Naive thymus-derived CD8-positive, alpha-beta T cell (primary cell): ENCODE measurements around the gene PTCD3. TPM values are rescaled to one million over a fixed set of nuclear protein-coding genes. Genes with fewer than 3 reads are reported as not detected.

Experiments used
- ATAC-seq, 2 donors: fragments of 150-1000 bp; cut with Tn5 transposase in 1 of 2; sonication (Bioruptor Pico), chemical (Tn5 transposase) in 1 of 2; 1 replicate in 1 of 2; 2 replicates in 1 of 2; pipeline ENCODE4 v1.10.0; 2021; ENCODE audit warnings: mild to moderate bottlenecking in 2 of 2, moderate library complexity in 2 of 2
- POLR2A ChIA-PET: fragments of 350-600 bp; sonication (Branson Sonifier 250); formaldehyde crosslinking; loops from one replicate; lab custom pipeline; 2021; ENCODE audit warnings: antibody characterized with exemption; lab: Charles Lee
- DNase-seq, 10 donors: peaks; one replicate each; pipeline versions ENCODE4 v3.0.0 to v3.0.0-alpha.2; 2020 to 2022
- H3K27ac Mint-ChIP-seq, 10 donors: one replicate each; pipeline ENCODE4 v1.8.0; 2020 to 2022; ENCODE audit warnings: mild to moderate bottlenecking in 10 of 10, mixed read lengths in 10 of 10, moderate library complexity in 4 of 10, inconsistent platforms in 1 of 10
- H3K27me3 Mint-ChIP-seq, 5 donors: one replicate each; pipeline ENCODE4 v1.8.0; 2021 to 2022; ENCODE audit warnings: mixed read lengths in 5 of 5
- H3K36me3 Mint-ChIP-seq, 3 donors: one replicate each; pipeline ENCODE4 v1.8.0; 2020 to 2022; ENCODE audit warnings: mixed read lengths in 3 of 3, mild to moderate bottlenecking in 2 of 3, inconsistent platforms in 1 of 3
- H3K4me1 Mint-ChIP-seq, 4 donors: one replicate each; pipeline ENCODE4 v1.8.0; 2021 to 2022; ENCODE audit warnings: mixed read lengths in 4 of 4
- H3K4me3 Mint-ChIP-seq, 10 donors: one replicate each; pipeline ENCODE4 v1.8.0; 2020 to 2022; ENCODE audit warnings: mild to moderate bottlenecking in 10 of 10, mixed read lengths in 10 of 10, moderate library complexity in 6 of 10, inconsistent platforms in 1 of 10
- H3K9me3 Mint-ChIP-seq, 9 donors: one replicate each; pipeline ENCODE4 v1.8.0; 2020 to 2022; ENCODE audit warnings: mixed read lengths in 9 of 9, mild to moderate bottlenecking in 3 of 9, inconsistent platforms in 1 of 9, moderate library complexity in 1 of 9
- polyA plus RNA-seq, 3 donors: library from polyadenylated mRNA; unstranded; fragments of 300-500 nt; fragmentation: Illumina TruSeq; gene quantifications; one replicate each; pipeline ENCODE4 v1.2.3, GENCODE V29; 2021
- total RNA-seq, 8 experiments: library from RNA in 2 of 8; stranded (reverse) in 2 of 8; gene quantifications; one replicate each; pipeline ENCODE4 v1.2.3 and lab custom pipeline; 2021 to 2026

The PTCD3 gene
- total RNA-seq (100 to 1,000 TPM; 182 to 202 TPM), polyA plus RNA-seq (10 to 100 TPM; 41.5 to 42.1 (median 41.7) TPM), total RNA-seq (lab: John Stamatoyannopoulos, UW) (169 to 250 (median 211) reads per million in 6 experiments)

- H3K4me3 Mint-ChIP-seq = peak within 1 kb of the TSS; percentile 85 to 96 (median 91)
- H3K36me3 Mint-ChIP-seq = peaks cover 5 to 50% (median 9%) of the 10 kb centered on the region in 3 donors
- H3K9me3 Mint-ChIP-seq = no peaks in the 10 kb centered on the region
- DNase-seq (peak; percentile 82 to 96 (median 92)), ATAC-seq (peak; percentile 92 to 93)
- POLR2A ChIA-PET = interaction anchor here (0.5 to 2.2 kb wide), 15 partner anchors 8 to 1224 kb away, joined by 3 to 24 read pairs (median 3); partner anchors contain the start of genes IMMT, KDM3A and ST3GAL5
- H3K27ac Mint-ChIP-seq = peak within 1 kb of the TSS; percentile 94 to 100 (median 98)
- H3K27me3 Mint-ChIP-seq = no peaks in the 10 kb centered on the region
- H3K4me1 Mint-ChIP-seq = peaks cover 38 to 72% (median 66%) of the 10 kb centered on the region in 4 donors
Observed at GRCh38 chr2:86105969-86106945, at the start of gene PTCD3. PTCD3 (plus strand) TSS chr2:86106235; CDS start chr2:86106248, 13 bp downstream.

GRCh38 chr2:86056590-86057331 is 49.3 kb upstream of the PTCD3 start:
- POLR2A ChIA-PET = interaction anchor here (0.6 kb wide), 1 partner anchor 646 kb away, joined by 5 read pairs; no protein-coding TSS in a partner anchor
- DNase-seq (no peak), ATAC-seq (no peak)
- peaks cover 0 to 1% (median 0%) of the 10 kb centered on the region in 4 donors for H3K4me1 Mint-ChIP-seq
- no peak overlapping the region for H3K4me3 Mint-ChIP-seq
- H3K27ac Mint-ChIP-seq = peak overlapping the region in 1 of 10 donors; percentile 20
- H3K9me3 Mint-ChIP-seq = no peaks in the 10 kb centered on the region
- H3K27me3 Mint-ChIP-seq = no peaks in the 10 kb centered on the region
- H3K36me3 Mint-ChIP-seq = peaks cover 0 to 78% (median 39%) of the 10 kb centered on the region in 3 donors

- Mint-ChIP-seq H3K9me3 (peaks cover 0 to 7% (median 2%) of the 10 kb centered on the region in 9 donors), H3K27ac (peak overlapping the region in 1 of 10 donors; percentile 5), H3K4me3 (no peak overlapping the region), H3K4me1 (peaks cover 0 to 3% (median 2%) of the 10 kb centered on the region in 4 donors), H3K36me3 (peaks cover 26 to 81% (median 58%) of the 10 kb centered on the region in 3 donors), H3K27me3 (no peaks in the 10 kb centered on the region)
- DNase-seq (no peak), ATAC-seq (no peak)
- POLR2A ChIA-PET = no interaction called here
Observed at GRCh38 chr2:86062043-86062442, 44.0 kb upstream of the PTCD3 start.

GRCh38 chr2:86064006-86064405 is 42.0 kb upstream of the PTCD3 start:
- Mint-ChIP-seq H3K36me3 (peaks cover 26 to 80% (median 57%) of the 10 kb centered on the region in 3 donors), H3K4me1 (peaks cover 6 to 18% (median 11%) of the 10 kb centered on the region in 4 donors), H3K9me3 (peaks cover 0 to 7% (median 2%) of the 10 kb centered on the region in 9 donors), H3K4me3 (no peak overlapping the region), H3K27me3 (no peaks in the 10 kb centered on the region), H3K27ac (peak overlapping the region in 2 of 10 donors; percentile 13 to 17)
- DNase-seq (no peak), ATAC-seq (no peak)
- POLR2A ChIA-PET = interaction anchor here (0.7 kb wide), 1 partner anchor 488 kb away, joined by 3 read pairs; no protein-coding TSS in a partner anchor

GRCh38 chr2:86065512-86065911 is 40.5 kb upstream of the PTCD3 start:
- H3K27ac Mint-ChIP-seq = peak overlapping the region in 2 of 10 donors; percentile 1 to 48
- ATAC-seq (no peak), DNase-seq (no peak)
- H3K9me3 Mint-ChIP-seq = peaks cover 0 to 7% (median 2%) of the 10 kb centered on the region in 9 donors
- H3K36me3 Mint-ChIP-seq = peaks cover 27 to 83% (median 68%) of the 10 kb centered on the region in 3 donors
- POLR2A ChIA-PET = interaction anchor here (0.6 kb wide), 1 partner anchor 12 kb away, joined by 5 read pairs; no protein-coding TSS in a partner anchor
- no peaks in the 10 kb centered on the region for H3K27me3 Mint-ChIP-seq
- H3K4me1 Mint-ChIP-seq = peaks cover 8 to 21% (median 13%) of the 10 kb centered on the region in 4 donors
- H3K4me3 Mint-ChIP-seq = no peak overlapping the region

GRCh38 chr2:86066007-86066578 is 39.9 kb upstream of the PTCD3 start:
- no peak for DNase-seq
- H3K4me3 Mint-ChIP-seq = no peak overlapping the region
- H3K27me3 Mint-ChIP-seq = no peaks in the 10 kb centered on the region
- H3K4me1 Mint-ChIP-seq = peaks cover 8 to 21% (median 13%) of the 10 kb centered on the region in 4 donors
- POLR2A ChIA-PET = interaction anchor here (1.4 kb wide), 1 partner anchor 24 kb away, joined by 4 read pairs; no protein-coding TSS in a partner anchor
- H3K36me3 Mint-ChIP-seq = peaks cover 33 to 83% (median 70%) of the 10 kb centered on the region in 3 donors
- no peak for ATAC-seq
- H3K9me3 Mint-ChIP-seq = peaks cover 0 to 7% (median 2%) of the 10 kb centered on the region in 9 donors
- H3K27ac Mint-ChIP-seq = peak overlapping the region in 3 of 10 donors; percentile 1 to 40 (median 38)

GRCh38 chr2:86066915-86067314 is 39.1 kb upstream of the PTCD3 start:
- Mint-ChIP-seq H3K27me3 (no peaks in the 10 kb centered on the region), H3K36me3 (peaks cover 40 to 83% (median 69%) of the 10 kb centered on the region in 3 donors), H3K9me3 (peaks cover 0 to 7% (median 2%) of the 10 kb centered on the region in 9 donors), H3K4me3 (no peak overlapping the region), H3K27ac (peak overlapping the region in 1 of 10 donors; percentile 11), H3K4me1 (peaks cover 8 to 23% (median 13%) of the 10 kb centered on the region in 4 donors)
- POLR2A ChIA-PET = interaction anchor here (1.4 to 2.3 kb wide), 2 partner anchors 25 to 32 kb away, joined by 4 to 11 read pairs; no protein-coding TSS in a partner anchor
- DNase-seq (no peak), ATAC-seq (no peak)

GRCh38 chr2:86068136-86068588 is 37.9 kb upstream of the PTCD3 start:
- Mint-ChIP-seq H3K27ac (peak overlapping the region in 9 of 10 donors; percentile 9 to 90 (median 71)), H3K27me3 (no peaks in the 10 kb centered on the region), H3K4me1 (peaks cover 8 to 34% (median 16%) of the 10 kb centered on the region in 4 donors), H3K9me3 (peaks cover 0 to 7% (median 2%) of the 10 kb centered on the region in 9 donors), H3K36me3 (peaks cover 35 to 80% (median 59%) of the 10 kb centered on the region in 3 donors), H3K4me3 (peak overlapping the region in 9 of 10 donors; percentile 16 to 79 (median 56))
- POLR2A ChIA-PET = interaction anchor here (0.8 to 2.3 kb wide), 6 partner anchors 12 to 1098 kb away, joined by 3 to 11 read pairs (median 4); no protein-coding TSS in a partner anchor
- peak; percentile 98 to 100 for ATAC-seq
- peak in 9 of 10 donors; percentile 4 to 73 (median 36) for DNase-seq

- Mint-ChIP-seq H3K27ac (peak overlapping the region in 3 of 10 donors; percentile 35 to 49 (median 36)), H3K27me3 (no peaks in the 10 kb centered on the region), H3K4me1 (peaks cover 8 to 39% (median 16%) of the 10 kb centered on the region in 4 donors), H3K4me3 (peak overlapping the region in 1 of 10 donors; percentile 22), H3K36me3 (peaks cover 31 to 80% (median 55%) of the 10 kb centered on the region in 3 donors), H3K9me3 (peaks cover 0 to 5% (median 0%) of the 10 kb centered on the region in 9 donors)
- DNase-seq (no peak), ATAC-seq (no peak)
- POLR2A ChIA-PET = interaction anchor here (0.8 to 2.3 kb wide), 6 partner anchors 11 to 1099 kb away, joined by 3 to 11 read pairs (median 4); no protein-coding TSS in a partner anchor
Observed at GRCh38 chr2:86068648-86069047, 37.4 kb upstream of the PTCD3 start.

GRCh38 chr2:86069091-86069685 is 36.8 kb upstream of the PTCD3 start:
- Mint-ChIP-seq H3K27ac (peak overlapping the region in 7 of 10 donors; percentile 20 to 79 (median 49)), H3K9me3 (peaks cover 0 to under 1% (median 0%) of the 10 kb centered on the region in 9 donors), H3K27me3 (no peaks in the 10 kb centered on the region), H3K4me3 (no peak overlapping the region), H3K36me3 (peaks cover 26 to 78% (median 52%) of the 10 kb centered on the region in 3 donors), H3K4me1 (peaks cover 8 to 40% (median 16%) of the 10 kb centered on the region in 4 donors)
- POLR2A ChIA-PET = interaction anchor here (2.3 kb wide), 2 partner anchors 11 to 34 kb away, joined by 6 to 11 read pairs; no protein-coding TSS in a partner anchor
- DNase-seq = no peak
- ATAC-seq = no peak
